GM21447 (cell line): ENCODE results near the gene CD2.
"Not testable (repeated sequence)": the region's sequence is repeated elsewhere in the genome, so short reads cannot be mapped to it uniquely, and the experiment has no call there.

ENCODE experiments used
- ATAC-seq: cut with Tn5 transposase; IDR thresholded peaks from one replicate; pipeline ENCODE4 v1.9.1; 2021; ENCODE audit not compliant: unreplicated experiment

Gene CD2

DNA sequence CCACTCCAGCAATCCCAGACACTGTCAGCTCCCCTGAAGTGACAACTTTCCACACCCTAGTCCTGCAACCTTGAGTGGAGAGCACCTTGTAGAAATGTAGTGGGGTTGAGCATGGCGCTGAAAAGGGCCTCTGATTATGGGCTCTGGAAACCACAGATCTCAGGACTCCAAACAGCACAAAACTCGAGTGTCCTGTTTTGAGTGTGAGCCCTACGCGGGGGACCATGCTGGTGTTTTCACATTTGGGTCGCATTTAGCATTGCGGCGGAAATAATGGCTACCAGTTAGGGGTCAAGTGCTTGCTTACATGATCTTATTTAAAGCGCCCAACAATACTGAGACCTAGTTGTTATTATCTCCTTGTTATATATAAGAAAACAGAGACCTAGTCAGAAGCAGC, 1.9 kb downstream of the CD2 start:
- ATAC-seq, result not testable (repeated sequence)

DNA sequence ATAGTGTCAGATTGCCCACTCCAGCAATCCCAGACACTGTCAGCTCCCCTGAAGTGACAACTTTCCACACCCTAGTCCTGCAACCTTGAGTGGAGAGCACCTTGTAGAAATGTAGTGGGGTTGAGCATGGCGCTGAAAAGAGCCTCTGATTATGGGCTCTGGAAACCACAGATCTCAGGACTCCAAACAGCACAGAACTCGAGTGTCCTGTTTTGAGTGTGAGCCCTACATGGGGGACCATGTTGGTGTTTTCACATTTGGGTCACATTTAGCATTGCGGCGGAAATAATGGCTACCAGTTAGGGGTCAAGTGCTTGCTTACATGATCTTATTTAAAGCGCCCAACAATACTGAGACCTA, 4.2 kb downstream of the CD2 start:
- not testable (repeated sequence) for ATAC-seq

DNA sequence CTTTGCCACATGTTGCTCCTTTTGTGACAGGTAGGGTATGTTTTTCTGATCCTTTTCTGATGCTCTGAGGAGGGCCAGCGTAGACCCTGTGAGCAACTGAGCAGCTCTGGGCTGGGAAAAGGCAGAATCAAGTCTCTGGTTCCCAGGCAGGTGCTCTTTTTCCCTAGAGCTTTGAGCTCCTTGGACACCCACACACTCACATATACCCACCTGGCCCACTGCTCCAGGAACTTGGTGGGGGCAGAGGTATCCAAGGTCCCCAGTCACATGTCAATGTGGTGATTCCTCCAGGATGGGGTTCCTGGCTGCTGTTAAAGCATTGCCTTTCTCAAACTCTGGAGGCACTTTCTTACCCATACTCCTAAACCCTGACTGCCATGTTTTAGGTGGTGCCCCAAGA, 5.4 kb downstream of the CD2 start:
- no peak for ATAC-seq

DNA sequence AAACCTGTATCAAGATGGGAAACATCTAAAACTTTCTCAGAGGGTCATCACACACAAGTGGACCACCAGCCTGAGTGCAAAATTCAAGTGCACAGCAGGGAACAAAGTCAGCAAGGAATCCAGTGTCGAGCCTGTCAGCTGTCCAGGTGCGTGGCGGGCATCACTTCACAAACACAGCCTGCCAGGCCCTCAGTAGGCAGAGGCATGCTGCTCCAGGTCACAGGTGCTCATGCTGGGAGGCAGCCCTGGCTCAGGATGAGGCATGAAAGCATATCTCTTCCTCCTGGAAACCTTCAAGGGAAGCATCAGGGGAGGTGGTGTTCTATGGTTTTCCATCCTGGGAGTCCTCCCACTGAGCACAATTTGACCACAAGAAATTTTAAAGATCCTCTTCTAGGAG, 6.3 kb downstream of the CD2 start:
- ATAC-seq, result no peak

DNA sequence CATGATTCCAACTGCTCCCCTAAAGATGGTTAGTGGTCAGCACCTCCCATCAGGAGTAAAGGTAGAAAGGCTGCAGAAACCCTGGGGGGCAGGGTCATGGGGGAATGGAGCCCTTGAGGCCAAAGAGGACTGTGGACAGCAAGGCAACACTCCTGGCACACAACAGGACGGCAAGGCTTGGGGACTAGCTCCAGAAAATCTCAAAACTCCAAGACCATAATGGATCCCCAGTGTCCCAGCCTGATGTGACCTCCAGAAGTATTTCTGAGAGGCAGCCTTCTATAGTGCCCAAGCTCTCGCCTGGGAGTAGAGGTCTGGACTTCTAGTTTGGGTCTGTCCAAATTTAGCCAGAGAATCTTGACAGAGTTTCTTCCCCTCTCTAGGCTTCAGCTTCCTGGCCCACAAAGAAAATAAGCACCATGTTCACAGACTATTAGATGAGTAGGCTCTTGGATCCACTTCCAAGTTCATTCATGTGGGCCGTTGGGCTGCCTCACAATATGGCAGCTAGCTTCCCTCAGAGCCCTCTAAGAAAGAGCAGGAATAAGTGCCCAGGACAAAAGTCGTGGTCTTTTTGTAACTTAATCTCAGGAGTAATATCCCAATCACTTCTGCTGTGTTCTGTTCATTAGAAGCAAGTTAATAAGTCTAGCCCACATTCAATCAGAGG, 6.9 kb downstream of the CD2 start:
- no peak for ATAC-seq

DNA sequence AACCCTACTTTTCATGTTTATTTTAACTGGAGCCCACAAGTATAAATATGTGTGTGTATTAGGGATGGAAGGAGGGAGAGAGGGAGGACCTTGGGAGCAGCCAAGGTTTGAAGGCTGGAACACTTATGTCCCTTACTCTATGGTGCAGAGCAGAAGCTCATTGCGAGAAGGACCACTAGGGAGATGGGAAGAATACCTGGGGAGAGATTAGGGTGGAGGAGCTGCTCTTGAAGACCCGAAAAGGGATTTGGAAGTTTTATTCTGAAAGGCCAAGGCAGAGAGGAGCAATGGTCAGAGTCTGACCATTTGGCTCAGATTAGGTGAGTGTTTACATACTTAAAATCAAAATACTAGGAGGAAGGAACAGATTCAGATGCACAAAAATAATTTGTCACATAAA, 8.1 kb downstream of the CD2 start:
- no peak for ATAC-seq

DNA sequence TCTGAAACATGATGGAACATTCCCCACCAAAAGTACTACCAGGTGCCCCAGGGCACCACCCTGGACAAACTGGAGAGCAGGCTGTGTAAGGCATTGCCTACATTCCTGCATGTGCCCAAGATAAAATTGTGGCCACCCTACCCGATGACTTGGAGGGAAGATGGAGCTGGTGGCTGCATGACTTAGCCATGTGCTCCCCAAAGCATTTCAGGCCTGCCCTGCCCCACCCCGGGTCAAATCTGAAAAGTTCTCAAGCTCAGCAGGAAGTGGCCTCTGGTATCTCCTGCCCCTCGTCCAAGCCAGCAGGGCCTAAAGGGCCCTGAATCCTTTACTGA, 8.5 kb downstream of the CD2 start:
- no peak for ATAC-seq

DNA sequence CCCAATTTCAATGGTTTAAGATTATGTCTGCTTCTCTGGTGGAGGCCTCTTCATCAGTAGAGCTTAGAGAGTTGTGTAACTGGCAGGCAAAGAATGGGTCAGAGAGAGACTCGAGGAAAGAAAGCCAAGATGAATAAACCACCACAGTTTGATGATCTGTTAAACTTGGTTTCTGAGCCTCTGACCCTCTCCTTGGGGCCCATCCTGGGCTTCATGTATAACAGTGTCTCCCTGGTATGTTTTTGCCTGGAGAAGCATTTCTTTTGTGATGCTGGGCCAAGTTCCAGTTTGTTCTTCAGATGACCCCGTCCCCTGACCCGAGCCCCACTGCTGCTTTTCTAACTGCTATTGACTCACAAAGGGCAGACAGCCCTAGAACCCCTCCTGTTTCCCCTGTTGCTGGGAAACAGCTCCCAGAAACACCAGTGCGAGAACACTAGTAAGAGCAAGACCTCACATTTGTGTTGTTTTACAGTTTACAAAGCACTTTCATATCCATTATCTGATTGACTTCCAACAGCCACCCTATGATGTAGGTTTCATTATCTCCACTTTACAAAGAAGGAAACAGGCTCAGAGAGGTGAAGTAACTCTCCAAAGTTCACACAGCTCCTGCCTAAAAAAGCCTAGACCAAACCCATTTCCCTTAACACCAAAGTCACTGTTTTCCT, 9.0 kb downstream of the CD2 start:
- ATAC-seq, result no peak

DNA sequence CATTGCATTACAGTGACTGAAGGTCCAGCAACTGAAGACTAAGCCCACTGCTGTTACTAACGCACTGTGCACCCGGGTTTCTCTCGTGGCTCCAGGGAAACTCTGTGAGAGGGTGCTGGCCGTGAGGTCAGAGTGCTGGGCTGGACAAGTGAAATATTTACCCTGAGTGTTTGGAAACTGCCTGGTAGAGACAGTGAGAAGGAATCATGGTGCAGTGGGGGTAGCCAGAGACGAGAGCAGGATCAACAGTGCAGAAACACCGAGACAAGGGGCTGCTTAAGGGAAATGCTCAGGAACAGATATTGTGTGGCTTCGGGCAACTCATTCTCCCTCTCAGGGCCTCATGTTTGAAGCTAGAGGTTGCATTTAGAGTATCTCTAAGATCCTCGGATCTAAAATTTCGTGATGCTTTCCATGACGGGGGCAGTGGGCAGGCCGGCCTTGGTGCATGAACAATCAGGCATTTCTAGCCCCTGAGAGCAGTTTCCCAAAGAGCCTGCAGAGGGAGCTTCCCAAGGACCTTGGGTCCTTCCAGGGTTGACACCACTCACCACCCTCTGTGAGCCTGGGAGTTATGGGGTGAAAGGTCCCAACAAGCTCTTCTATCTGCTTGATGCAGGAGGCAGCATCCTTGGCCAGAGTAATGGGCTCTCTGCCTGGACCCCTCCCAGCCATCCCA, 9.7 kb downstream of the CD2 start:
- no peak for ATAC-seq

DNA sequence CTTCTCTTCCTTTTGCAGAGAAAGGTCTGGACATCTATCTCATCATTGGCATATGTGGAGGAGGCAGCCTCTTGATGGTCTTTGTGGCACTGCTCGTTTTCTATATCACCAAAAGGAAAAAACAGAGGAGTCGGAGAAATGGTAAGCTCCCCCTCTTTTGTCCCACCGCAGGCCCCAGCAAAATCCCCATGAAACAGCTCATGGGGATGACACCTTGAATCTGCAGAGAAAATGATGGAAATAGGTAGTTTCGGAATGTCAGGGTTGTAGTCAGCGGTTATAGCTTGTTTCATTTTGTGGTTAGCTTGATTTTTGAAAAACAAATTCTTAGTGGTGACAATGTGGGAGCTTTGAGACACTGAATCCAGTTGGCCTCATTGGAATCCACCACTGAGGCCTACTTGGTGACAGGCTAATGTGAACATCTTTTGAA, 10.3 kb downstream of the CD2 start:
- ATAC-seq, result no peak

DNA sequence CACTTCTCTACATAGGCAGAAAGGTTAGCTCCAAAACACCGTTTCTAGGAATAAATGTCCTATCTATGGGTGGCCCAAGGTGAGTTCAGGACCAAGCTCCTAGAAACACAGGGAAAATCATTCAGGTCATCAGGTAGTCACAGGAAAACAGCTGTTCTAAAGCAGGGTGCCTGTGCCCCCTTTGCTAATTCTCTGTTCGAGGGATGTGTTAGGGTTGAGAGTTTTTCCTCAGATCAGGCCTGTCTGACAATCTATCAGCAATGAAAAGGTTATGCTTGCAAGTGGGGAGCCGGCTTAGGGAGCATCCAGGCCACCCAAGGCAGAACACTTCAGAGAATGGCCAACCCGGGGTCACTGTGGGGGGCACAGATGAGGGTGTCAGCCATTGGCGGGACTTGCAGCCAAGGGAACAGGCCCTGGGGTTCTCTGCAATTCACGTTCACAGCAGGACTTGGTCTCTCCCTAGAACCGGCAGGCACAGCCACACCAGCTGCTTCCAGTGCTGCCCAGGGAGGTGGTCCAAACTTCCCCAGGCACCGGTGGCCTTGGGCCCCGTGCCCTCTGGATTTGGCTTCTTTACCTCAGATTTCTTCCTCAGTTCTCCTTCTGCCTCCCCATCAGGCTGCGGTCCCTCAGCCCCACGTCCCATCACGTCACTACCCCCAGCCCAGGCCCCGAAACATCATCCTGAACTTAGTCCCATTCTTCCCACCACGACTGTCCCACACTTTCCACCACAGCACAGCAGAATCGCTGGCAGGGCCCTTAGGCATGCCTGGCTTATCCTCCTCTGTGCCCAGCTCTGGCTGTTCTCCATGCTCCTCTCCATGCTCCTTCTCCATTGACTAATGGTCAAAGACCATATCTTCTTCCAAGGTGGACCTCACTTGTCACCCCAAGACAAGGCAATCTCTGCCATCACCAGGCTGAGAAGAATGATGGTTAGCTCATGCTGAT, 11.0 kb downstream of the CD2 start:
- no peak for ATAC-seq

DNA sequence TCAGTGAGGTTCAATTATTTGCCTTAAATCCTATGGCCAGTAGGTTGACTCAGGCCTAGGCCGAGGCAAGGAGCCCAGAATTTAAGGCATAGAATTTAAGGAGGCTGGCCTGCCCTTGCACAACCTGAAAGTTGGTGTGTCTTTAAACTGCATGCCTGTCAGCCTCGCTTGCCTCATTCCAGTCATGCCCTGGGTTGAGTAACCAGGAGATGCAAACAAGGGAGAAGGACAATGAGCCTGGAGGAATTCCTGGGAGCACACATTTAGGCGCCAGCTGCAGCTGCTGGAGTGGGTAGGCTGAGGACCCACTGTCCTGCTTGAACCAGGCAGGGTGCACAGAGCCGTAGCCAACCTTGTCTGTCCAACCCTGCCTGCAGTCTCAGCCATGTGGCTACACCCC, 11.7 kb downstream of the CD2 start:
- ATAC-seq, result no peak

DNA sequence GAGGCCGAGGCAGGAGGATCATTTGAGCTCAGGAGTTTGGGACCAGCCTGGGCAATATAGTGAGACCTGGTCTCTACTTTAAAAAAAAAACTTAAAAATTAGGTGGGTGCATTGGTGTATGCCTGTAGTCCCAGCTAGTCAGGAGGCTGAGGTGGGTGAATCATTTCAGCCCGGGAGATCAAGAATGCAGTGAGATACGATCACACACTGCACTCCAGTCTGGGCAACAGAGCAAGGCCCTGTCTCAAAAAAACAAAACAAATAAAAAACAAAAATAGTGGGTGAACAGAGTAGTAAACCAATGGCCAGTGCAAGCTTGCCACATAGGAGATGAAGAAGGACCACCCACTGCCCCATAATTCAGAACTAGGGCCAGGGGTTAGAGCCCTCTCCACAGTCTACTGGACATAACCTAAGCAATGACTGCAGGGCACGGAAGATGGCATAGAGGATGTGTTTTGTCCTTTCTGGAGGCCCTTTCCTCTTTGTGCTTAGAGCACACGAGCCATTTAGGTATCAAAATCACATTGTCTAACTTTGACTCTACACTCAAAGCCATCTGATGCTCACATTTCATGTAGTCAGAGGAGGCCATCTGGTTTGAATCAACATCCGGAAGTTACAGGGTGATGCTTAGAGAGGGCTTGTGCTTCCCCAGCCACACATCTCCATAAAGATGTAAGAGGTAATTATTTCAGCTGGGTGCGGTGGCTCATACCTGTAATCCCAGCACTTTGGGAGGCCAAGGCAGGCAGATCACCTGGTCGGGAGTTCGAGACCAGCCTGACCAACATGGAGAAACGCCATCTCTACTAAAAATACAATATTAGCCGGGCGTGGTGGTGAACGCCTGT, 12.6 kb downstream of the CD2 start:
- no peak for ATAC-seq

DNA sequence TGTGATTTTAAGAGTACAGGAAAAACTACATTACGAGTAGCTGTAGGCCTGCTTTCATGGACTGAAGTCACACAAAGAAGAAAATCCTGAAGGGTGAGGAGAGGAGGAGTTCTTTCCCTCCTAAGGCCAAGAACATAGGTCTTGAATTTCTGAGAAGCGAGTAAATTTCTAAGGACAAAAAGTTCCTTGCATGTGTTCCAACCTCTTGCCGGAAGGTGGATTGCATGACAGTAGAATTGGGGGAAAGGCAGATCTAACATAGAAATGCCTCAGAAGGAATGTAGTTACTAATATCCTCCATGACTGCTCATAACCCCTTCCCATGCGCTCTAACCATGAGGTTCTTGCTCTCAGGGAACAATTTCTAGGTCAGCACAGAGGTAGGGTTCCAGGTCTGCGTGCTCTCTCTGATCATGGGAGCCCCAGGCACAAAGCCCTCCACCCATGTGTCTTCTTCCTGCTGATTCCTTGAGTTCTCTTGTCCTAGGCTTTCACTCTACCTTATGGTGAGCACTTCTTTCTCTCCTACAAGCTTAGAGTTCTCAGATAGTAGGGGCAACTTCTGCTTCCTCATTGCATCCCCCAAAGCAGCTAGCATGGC, 13.7 kb downstream of the CD2 start:
- ATAC-seq, result no peak

DNA sequence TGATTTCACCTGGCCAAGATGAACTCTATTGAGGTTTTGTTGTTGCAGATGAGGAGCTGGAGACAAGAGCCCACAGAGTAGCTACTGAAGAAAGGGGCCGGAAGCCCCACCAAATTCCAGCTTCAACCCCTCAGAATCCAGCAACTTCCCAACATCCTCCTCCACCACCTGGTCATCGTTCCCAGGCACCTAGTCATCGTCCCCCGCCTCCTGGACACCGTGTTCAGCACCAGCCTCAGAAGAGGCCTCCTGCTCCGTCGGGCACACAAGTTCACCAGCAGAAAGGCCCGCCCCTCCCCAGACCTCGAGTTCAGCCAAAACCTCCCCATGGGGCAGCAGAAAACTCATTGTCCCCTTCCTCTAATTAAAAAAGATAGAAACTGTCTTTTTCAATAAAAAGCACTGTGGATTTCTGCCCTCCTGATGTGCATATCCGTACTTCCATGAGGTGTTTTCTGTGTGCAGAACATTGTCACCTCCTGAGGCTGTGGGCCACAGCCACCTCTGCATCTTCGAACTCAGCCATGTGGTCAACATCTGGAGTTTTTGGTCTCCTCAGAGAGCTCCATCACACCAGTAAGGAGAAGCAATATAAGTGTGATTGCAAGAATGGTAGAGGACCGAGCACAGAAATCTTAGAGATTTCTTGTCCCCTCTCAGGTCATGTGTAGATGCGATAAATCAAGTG, 14.3 kb downstream of the CD2 start:
- ATAC-seq, result no peak

DNA sequence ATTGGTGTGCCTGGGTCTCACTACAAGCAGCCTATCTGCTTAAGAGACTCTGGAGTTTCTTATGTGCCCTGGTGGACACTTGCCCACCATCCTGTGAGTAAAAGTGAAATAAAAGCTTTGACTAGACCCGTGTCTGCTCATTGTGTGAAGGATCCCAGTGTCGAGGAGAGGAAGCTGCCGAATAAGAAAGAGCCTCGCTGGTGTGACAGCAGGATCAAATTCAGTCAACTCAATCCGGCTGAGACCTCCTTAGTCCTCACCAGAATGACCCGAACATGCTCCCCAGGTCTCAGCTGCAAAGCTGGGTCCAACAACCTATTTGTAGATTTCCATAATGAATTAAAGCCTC, 14.8 kb downstream of the CD2 start:
- ATAC-seq, result no peak

DNA sequence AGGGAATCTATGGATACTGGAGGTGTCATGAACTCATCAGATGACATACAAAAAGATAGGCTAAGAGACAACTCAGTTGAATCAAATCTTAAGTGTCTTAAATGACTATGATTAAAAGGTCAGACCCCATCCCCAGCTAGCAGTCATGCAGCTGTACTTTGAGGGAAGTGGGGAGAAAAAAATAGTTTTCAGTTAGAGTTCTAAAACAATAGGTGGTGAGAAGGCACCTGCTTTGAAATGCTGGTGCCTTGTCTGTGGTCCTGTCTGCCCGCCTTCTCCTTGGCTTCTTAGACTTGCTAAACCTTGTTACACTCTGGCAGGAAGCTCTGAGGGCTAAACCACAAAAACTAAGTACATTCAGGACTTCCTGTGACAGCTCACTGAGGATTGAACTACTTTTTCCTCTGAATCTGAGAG, 15.3 kb downstream of the CD2 start:
- peak; percentile 94 for ATAC-seq

DNA sequence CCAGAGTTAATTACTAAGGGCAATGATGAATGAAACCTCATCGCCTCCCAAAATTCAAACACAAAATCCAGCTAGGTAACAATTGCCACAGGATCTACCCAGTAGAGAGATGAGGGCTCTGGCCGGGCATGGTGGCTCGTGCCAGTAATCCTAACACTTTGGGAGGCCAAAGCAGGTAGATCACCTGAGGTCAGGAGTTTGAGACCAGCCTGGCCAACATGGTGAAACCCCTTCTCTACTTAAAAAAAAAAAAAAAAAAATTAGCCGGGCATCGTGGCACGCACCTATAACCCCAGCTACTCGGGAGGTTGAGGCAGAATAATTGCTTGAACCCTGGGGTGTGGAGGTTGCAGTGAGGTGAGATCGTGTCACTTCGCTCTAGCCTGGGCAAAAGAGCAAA, 15.8 kb downstream of the CD2 start:
- no peak for ATAC-seq

DNA sequence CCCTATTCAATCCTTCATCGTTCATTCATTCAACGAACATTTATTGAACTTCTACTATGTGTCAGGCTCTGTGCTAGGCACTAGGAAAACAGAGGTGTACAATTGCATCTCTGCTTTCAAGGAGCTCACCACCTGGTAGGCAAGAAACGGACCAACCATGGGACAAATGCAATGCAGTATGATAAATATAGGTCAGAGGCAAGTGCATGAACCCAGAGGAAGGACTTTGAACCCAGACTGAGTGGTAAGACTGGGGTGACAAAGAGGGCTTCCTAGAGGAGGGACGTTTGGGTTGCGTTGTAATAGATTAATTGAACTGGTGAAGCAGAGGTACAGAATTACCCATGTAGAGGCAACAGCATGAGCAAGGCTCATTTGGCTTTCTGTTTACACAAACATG, 16.4 kb downstream of the CD2 start:
- ATAC-seq, result no peak
